Progenitor cell of endocrine pancreas (in vitro differentiated cells): ENCODE data around the gene PIK3R5. TPM values are rescaled to one million over a fixed set of nuclear protein-coding genes. Genes with fewer than 3 reads are reported as not detected.
A peak's percentile ranks its signal among the peaks of the same experiment; 100 is the strongest.

Experiments
- DNase-seq: peaks from one replicate; pipeline ENCODE4 v3.0.0; 2021; ENCODE audit warnings: low spot score; ENCODE audit not compliant: unreplicated experiment
- H3K27ac Mint-ChIP-seq: 2 replicates; pipeline ENCODE4 v1.8.0; 2021; ENCODE audit warnings: mild to moderate bottlenecking, moderate library complexity, mixed read lengths
- H3K27me3 Mint-ChIP-seq: 2 replicates; pipeline ENCODE4 v1.8.0; 2021; ENCODE audit warnings: mixed read lengths
- H3K36me3 Mint-ChIP-seq: 2 replicates; pipeline ENCODE4 v1.8.0; 2022; ENCODE audit warnings: mixed read lengths; ENCODE audit not compliant: insufficient read depth
- H3K4me1 Mint-ChIP-seq: 2 replicates; pipeline ENCODE4 v1.8.0; 2021; ENCODE audit warnings: low read depth, mixed read lengths
- H3K4me3 Mint-ChIP-seq: 2 replicates; pipeline ENCODE4 v1.8.0; 2021; ENCODE audit warnings: low read depth, mild to moderate bottlenecking, moderate library complexity, mixed read lengths
- H3K9me3 Mint-ChIP-seq: 2 replicates; pipeline ENCODE4 v1.8.0; 2021; ENCODE audit warnings: low read depth, mixed read lengths
- total RNA-seq: library from RNA; stranded (reverse); gene quantifications from 2 replicates; pipeline ENCODE4 v1.2.1, GENCODE V29; 2021
- TF ChIP-seq, protein P1 (sequence below): fragments of 200-600 bp; sonication (generic); IDR thresholded peaks from one replicate; pipeline ENCODE4 v1.5.0; 2021; ENCODE audit warnings: antibody characterized with exemption, mild to moderate bottlenecking; ENCODE audit not compliant: unreplicated experiment

PIK3R5 gene
- total RNA-seq, 1 donor from 2014 or later = 0.50 TPM

DNA sequence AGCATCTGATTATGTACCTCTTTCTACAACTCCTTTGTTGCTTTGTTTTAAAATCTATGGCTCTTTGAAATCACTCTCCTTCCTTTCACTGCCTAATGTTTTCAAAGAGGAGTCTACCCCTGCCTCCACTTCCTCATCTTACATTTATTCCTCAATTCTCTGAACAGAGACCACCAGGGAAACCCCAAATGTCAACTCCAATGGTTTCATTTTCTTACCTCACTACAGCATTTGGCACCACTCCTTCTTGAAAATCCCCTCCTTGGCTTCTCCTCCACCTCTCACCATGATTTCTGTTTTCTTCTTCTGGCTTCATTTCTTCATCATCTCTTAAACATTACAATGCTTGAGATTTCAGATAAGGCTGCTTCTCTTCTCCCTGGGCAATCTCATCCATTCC is 2.4 kb upstream of the PIK3R5 start:
- peaks cover 23% of the 10 kb centered on the region for H3K9me3 Mint-ChIP-seq
- TF ChIP-seq, protein P1, sequence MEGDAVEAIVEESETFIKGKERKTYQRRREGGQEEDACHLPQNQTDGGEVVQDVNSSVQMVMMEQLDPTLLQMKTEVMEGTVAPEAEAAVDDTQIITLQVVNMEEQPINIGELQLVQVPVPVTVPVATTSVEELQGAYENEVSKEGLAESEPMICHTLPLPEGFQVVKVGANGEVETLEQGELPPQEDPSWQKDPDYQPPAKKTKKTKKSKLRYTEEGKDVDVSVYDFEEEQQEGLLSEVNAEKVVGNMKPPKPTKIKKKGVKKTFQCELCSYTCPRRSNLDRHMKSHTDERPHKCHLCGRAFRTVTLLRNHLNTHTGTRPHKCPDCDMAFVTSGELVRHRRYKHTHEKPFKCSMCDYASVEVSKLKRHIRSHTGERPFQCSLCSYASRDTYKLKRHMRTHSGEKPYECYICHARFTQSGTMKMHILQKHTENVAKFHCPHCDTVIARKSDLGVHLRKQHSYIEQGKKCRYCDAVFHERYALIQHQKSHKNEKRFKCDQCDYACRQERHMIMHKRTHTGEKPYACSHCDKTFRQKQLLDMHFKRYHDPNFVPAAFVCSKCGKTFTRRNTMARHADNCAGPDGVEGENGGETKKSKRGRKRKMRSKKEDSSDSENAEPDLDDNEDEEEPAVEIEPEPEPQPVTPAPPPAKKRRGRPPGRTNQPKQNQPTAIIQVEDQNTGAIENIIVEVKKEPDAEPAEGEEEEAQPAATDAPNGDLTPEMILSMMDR = no peak
- no peak overlapping the region for H3K4me3 Mint-ChIP-seq
- peaks cover 2% of the 10 kb centered on the region for H3K36me3 Mint-ChIP-seq
- no peaks in the 10 kb centered on the region for H3K4me1 Mint-ChIP-seq
- peaks cover 53% of the 10 kb centered on the region for H3K27me3 Mint-ChIP-seq
- no peak overlapping the region for H3K27ac Mint-ChIP-seq
- DNase-seq = no peak

DNA sequence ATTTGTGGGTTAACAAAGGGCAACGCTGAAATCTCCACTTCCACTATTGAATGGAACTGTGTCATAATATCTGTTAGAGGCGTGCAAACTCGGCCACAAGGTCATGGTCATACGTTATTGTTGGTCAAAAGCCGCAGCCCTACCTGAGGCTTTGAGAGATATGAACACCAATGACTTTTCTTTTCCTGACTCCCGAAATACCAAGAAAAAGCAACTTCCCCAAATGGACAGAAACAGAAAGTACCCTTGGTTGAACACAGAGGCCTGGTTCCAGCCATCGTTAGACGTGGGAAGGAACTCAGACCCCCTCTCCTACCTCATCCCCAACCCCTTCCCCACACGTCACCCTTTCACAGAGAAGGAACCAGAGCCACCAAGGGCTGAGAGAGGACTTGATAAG is 1.4 kb upstream of the PIK3R5 start:
- Mint-ChIP-seq H3K4me1 (no peaks in the 10 kb centered on the region), H3K27me3 (peaks cover 60% of the 10 kb centered on the region), H3K9me3 (peaks cover 19% of the 10 kb centered on the region), H3K36me3 (peaks cover 2% of the 10 kb centered on the region), H3K27ac (no peak overlapping the region), H3K4me3 (peak overlapping the region; percentile 56)
- TF ChIP-seq, protein P1 = no peak
- no peak for DNase-seq

DNA sequence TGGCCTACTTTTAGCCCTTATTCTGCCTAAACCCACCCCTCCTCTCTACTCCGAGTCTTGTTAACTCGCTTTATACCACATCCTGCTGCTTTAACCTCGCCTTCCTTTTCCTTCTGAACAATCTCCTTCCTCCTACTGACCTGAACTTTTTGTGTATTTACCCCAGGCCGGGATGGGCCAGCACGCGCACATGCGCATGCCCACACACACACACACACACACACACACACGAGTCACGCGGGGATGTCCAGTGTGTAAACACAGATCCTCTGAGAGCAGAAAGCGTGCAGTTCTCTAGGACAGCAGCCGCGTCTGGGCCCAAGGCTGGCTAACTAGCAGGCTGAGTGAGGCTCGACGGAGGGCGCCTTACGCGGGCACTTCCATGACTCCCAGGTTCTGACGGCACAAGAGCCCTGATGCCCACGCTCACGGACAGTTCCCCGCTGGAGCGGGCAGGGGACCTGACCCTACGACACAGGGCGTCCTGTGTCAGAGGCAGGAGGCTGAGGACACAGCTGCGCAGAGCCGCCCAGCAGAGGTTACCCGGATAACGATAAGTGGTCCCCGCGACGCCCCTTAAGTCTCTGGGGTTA is 610 bp downstream of the PIK3R5 start:
- TF ChIP-seq, protein P1 = no peak
- no peak overlapping the region for H3K27ac Mint-ChIP-seq
- DNase-seq = no peak
- H3K9me3 Mint-ChIP-seq = peaks cover 8% of the 10 kb centered on the region
- H3K4me1 Mint-ChIP-seq = no peaks in the 10 kb centered on the region
- peaks cover 63% of the 10 kb centered on the region for H3K27me3 Mint-ChIP-seq
- peak overlapping the region; percentile 22 for H3K4me3 Mint-ChIP-seq
- peaks cover 2% of the 10 kb centered on the region for H3K36me3 Mint-ChIP-seq

DNA sequence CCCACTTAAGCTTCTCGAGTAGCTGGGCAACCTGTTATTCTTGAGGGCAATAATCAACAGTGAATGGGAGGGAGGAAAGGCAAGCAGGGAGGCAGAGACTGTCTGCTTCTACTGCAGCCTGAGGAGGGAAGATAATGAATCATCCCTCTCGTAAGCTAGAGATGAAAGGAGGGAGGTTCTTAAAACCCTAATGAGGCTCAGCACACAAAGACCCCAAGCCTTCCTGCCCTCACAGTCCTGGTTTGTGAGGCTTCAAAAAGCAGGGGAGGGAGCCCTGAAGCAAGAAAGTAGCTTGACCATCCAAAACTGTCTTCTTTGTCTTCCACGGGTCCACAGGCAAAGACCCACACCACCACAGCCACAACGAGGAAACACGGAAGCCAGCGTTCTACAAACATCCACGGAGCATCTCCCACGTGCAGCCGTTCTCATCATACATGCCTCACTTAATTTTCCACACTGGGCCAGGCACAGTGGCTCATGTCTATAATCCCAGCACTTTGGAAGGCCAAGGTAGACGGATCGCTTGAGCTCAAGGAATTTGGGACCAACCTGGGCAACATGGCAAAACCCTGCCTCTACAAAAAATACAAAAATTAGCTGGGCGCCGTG is 1.8 kb downstream of the PIK3R5 start:
- Mint-ChIP-seq H3K4me1 (no peaks in the 10 kb centered on the region), H3K36me3 (peaks cover 2% of the 10 kb centered on the region), H3K27ac (no peak overlapping the region), H3K4me3 (no peak overlapping the region), H3K27me3 (peaks cover 67% of the 10 kb centered on the region), H3K9me3 (peaks cover 8% of the 10 kb centered on the region)
- no peak for DNase-seq
- TF ChIP-seq, protein P1 = no peak

DNA sequence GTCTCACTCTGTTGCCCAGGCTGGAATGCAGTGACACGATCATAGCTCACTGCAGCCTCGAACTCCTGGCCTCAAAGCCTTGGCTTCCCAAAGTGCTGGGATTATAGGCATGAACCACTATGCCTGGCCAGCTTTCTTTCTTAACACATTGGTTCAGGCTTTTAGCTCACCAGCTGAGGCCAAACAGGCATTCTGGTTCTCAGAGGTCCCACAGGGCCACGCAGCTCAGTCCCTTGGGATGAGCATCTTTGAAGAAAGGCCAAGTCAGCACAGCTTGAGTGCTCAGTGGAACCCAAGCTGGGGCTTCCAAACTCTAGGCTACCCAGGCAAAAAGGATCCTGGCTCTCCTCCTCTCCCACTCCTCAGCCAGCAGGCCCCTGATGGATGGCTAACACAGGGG is 2.5 kb downstream of the PIK3R5 start:
- DNase-seq = no peak
- TF ChIP-seq, protein P1 = no peak
- H3K4me1 Mint-ChIP-seq = no peaks in the 10 kb centered on the region
- no peak overlapping the region for H3K27ac Mint-ChIP-seq
- peaks cover 62% of the 10 kb centered on the region for H3K27me3 Mint-ChIP-seq
- peaks cover 3% of the 10 kb centered on the region for H3K9me3 Mint-ChIP-seq
- H3K4me3 Mint-ChIP-seq = no peak overlapping the region
- H3K36me3 Mint-ChIP-seq = no peaks in the 10 kb centered on the region
